ENCODE data around the gene CASP8AP2. TPM values are rescaled to one million over a fixed set of nuclear protein-coding genes. Genes with fewer than 3 reads are reported as not detected.
"Not testable (repeated sequence)": the region's sequence is repeated elsewhere in the genome, so short reads cannot be mapped to it uniquely, and the experiment has no call there.

CASP8AP2 gene
- total RNA-seq, 4 donors from 2014 or later, result 14.1 to 22.0 (median 17.9) TPM

DNA sequence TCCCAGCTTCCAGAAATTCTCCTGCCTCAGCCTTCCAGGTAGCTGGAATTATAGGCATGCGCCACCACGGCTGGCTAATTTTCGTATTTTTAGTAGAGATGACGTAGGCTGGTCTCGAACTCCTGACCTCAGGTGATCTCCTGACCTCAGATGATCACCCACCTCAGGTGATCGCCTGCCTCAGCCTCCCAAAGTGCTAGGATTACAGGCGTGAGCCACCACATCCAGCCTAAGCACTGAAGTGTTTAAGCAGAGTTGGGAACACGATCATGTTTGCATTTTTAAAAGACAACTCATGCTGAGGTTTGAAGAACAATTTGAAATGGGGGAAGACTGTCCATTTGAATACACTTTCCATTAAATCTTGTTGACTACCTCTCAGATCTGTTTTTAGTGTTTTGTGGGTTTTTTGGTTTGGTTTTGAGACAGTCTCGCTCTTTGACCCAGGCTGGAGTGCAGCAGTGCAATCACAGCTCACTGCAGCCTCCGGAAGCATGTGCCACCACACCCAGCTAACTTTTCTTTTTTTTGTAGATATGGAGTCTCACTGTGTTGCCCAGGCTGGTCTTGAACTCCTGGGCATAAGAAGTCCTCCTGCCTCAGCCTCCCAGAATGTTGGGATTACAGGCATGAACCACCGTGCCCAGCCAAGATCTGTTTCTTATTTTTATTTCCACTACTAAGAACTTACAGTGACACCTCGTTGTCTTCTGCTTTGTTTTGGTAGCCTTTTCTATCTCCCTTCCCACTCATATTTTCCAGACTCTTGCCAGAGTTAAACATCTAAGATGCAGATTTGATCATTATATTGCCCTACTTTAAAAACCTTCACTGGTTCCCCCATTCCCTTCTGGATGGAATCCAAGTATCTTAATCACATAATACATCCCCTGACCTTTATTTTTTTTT is 5.5 kb downstream of the CASP8AP2 start:
- intact Hi-C loops (cut with DNase I), result no loop called here
- no peak for TF ChIP-seq POLR2A (IDR thresholded peaks at IDR 0.05; ENCODE audit: low read depth)
- no peak for TF ChIP-seq CTCF (IDR thresholded peaks at IDR 0.05)
- TF ChIP-seq EP300 (IDR thresholded peaks at IDR 0.05), result no peak
- TF ChIP-seq POLR2AphosphoS5 (IDR thresholded peaks at IDR 0.05), result no peak
- H3K4me1 ChIP-seq, result peaks cover 8 to 22% (median 13%) of the 10 kb centered on the region in 4 donors
- WGBS, result 81% methylated on average over 12 of the region's 12 CpGs
- no peaks in the 10 kb centered on the region for H3K9me3 ChIP-seq
- H3K36me3 ChIP-seq, result peaks cover 0 to 42% (median 24%) of the 10 kb centered on the region in 4 donors
- peaks cover 0 to 3% (median 0%) of the 10 kb centered on the region in 4 donors for H3K27me3 ChIP-seq
- no peak overlapping the region for H3K27ac ChIP-seq (replicated peaks in 1 of 4)
- H3K4me3 ChIP-seq, result no peak overlapping the region
- no peak for DNase-seq (ENCODE audit: extremely low spot score)

GRCh38 chr6:89836639-89837222 is 7.1 kb downstream of the CASP8AP2 start:
- H3K4me1 ChIP-seq, result peaks cover 0 to 12% (median 3%) of the 10 kb centered on the region in 4 donors
- no peaks in the 10 kb centered on the region for H3K27me3 ChIP-seq
- no peak overlapping the region for H3K27ac ChIP-seq (replicated peaks in 1 of 4)
- no peaks in the 10 kb centered on the region for H3K9me3 ChIP-seq
- H3K4me3 ChIP-seq, result no peak overlapping the region
- peaks cover 0 to 38% (median 19%) of the 10 kb centered on the region in 4 donors for H3K36me3 ChIP-seq
- 91% methylated on average over 8 of the region's 8 CpGs for WGBS
- DNase-seq (ENCODE audit: extremely low spot score), result no peak
- TF ChIP-seq EP300 (IDR thresholded peaks at IDR 0.05) (no peak), POLR2AphosphoS5 (IDR thresholded peaks at IDR 0.05) (no peak), CTCF (IDR thresholded peaks at IDR 0.05) (no peak), POLR2A (IDR thresholded peaks at IDR 0.05; ENCODE audit: low read depth) (no peak)
- intact Hi-C loops (cut with DNase I), result no loop called here

DNA sequence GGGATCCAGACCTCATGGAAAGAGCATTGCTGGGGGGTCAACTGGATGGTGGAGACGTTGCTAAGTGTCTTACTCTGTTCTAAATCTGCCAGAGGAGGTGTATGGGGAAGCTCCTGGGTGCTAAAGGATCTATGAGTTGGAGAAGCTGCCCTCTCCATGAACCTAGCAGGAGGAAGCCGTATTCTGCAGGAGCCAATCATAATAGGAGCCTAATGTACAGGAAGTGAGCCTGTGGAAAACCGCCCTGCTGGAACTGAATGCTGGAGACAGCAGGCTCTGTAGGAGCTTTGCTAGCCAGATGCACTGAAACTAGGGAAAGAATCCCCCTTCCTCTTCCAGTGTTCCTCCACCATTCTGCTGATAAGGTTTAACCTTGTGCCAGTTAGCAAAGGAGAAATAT is 10.9 kb downstream of the CASP8AP2 start:
- no peak for DNase-seq (ENCODE audit: extremely low spot score)
- Histone ChIP-seq H3K4me3 (no peak overlapping the region), H3K4me1 (peaks cover 5 to 22% (median 15%) of the 10 kb centered on the region in 4 donors), H3K27ac (replicated peaks in 1 of 4) (no peak overlapping the region), H3K36me3 (peaks cover 0 to 17% (median 4%) of the 10 kb centered on the region in 4 donors), H3K9me3 (no peaks in the 10 kb centered on the region), H3K27me3 (no peaks in the 10 kb centered on the region)
- no peak for TF ChIP-seq POLR2A (IDR thresholded peaks at IDR 0.05; ENCODE audit: low read depth)
- intact Hi-C loops (cut with DNase I), result no loop called here
- 53% methylated on average over 2 of the region's 3 CpGs for WGBS

- Histone ChIP-seq H3K9me3 (no peaks in the 10 kb centered on the region), H3K4me3 (no peak overlapping the region), H3K27ac (replicated peaks in 1 of 4) (no peak overlapping the region), H3K36me3 (peaks cover 0 to 20% (median 11%) of the 10 kb centered on the region in 4 donors), H3K27me3 (no peaks in the 10 kb centered on the region), H3K4me1 (peaks cover 5 to 22% (median 15%) of the 10 kb centered on the region in 4 donors)
- WGBS, result 88% methylated on average over 2 of the region's 2 CpGs
- intact Hi-C loops (cut with DNase I), result no loop called here
- DNase-seq (ENCODE audit: extremely low spot score), result no peak
- TF ChIP-seq POLR2AphosphoS5 (IDR thresholded peaks at IDR 0.05) (no peak), CTCF (IDR thresholded peaks at IDR 0.05) (no peak), EP300 (IDR thresholded peaks at IDR 0.05) (no peak), POLR2A (IDR thresholded peaks at IDR 0.05; ENCODE audit: low read depth) (no peak)
Observed at GRCh38 chr6:89842228-89842627, 12.5 kb downstream of the CASP8AP2 start.

GRCh38 chr6:89843070-89843469 is 13.4 kb downstream of the CASP8AP2 start:
- Histone ChIP-seq H3K4me1 (peaks cover 5 to 22% (median 15%) of the 10 kb centered on the region in 4 donors), H3K27ac (replicated peaks in 1 of 4) (no peak overlapping the region), H3K36me3 (peaks cover 0 to 27% (median 9%) of the 10 kb centered on the region in 4 donors), H3K9me3 (no peaks in the 10 kb centered on the region), H3K27me3 (no peaks in the 10 kb centered on the region), H3K4me3 (no peak overlapping the region)
- 47% methylated on average over 3 of the region's 3 CpGs for WGBS
- DNase-seq (ENCODE audit: extremely low spot score), result no peak
- intact Hi-C loops (cut with DNase I), result no loop called here
- TF ChIP-seq POLR2AphosphoS5 (IDR thresholded peaks at IDR 0.05), result no peak
- TF ChIP-seq CTCF (IDR thresholded peaks at IDR 0.05), result no peak

GRCh38 chr6:89847513-89847912 is 17.8 kb downstream of the CASP8AP2 start:
- DNase-seq (ENCODE audit: extremely low spot score); intact Hi-C loops (cut with DNase I); H3K27ac ChIP-seq (replicated peaks in 1 of 4); H3K4me3 ChIP-seq; H3K27me3 ChIP-seq; H3K9me3 ChIP-seq: not testable (repeated sequence)
- Histone ChIP-seq H3K36me3 (peaks cover 8 to 65% (median 28%) of the 10 kb centered on the region in 4 donors), H3K4me1 (peaks cover 5 to 11% (median 10%) of the 10 kb centered on the region in 4 donors)
- 96% methylated on average over 5 of the region's 5 CpGs for WGBS

Data from esophagus muscularis mucosa (tissue), 4 donors.